ENCODE data around the gene PRR7. TPM values are rescaled to one million over a fixed set of nuclear protein-coding genes. Genes with fewer than 3 reads are reported as not detected.

PRR7 gene
- total and polyA plus RNA-seq, 2 of the 13 experiments (the other 11 are each of a cell fraction or from before 2014, with no cell fraction given), result 4.8 to 5.0 TPM

DNA sequence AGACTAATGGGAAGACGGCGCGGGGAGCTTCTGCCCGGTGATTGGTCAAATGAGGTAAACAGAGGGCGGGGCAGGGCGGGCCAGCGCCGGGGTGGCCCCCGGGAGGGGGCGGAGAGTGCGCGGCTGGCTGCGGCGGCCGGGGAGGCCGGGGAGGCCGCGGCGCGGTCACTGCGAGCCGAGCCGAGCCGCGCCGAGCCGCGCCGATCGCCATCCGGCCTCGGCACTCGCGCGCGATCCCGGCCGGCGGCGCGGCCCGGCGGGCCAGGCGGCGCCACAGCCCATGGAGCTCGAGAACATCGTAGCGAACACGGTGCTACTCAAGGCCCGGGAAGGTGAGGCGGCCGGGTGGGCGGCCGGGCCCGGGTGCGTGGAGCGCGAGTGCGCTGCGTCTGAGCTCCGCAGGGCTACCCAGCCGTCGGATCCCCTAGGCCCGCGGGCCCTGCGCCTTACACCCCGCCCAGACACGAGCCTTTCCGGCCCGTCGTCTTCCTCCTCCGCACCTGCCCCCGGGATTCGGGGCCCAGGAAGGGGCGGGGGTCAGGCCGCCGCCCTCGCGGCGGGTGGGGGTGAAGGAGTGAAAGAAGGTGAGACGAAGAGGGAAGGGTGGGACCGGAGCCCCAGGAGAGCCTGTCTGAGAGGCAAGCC, 19.9 kb upstream of the PRR7 start, which contains the start of gene GRK6 (continued):
- no peak; the same call in 1 of the 2 replicates for TF ChIP-seq SP4 (CRISPR knock-in tag; IDR thresholded peaks at IDR 0.05)
- TF ChIP-seq ZNF256 (CRISPR knock-in tag; conservative IDR thresholded peaks at IDR 0.05), result no peak
- no peak for TF ChIP-seq ZNF713 (CRISPR knock-in tag; IDR thresholded peaks at IDR 0.05)
- no peak for TF ChIP-seq ZNF10 (CRISPR knock-in tag; IDR thresholded peaks at IDR 0.05; ENCODE audit: borderline replicate concordance, low read depth)
- no peak for TF ChIP-seq ZNF724P (CRISPR knock-in tag; IDR thresholded peaks at IDR 0.05; ENCODE audit: borderline replicate concordance)
- TF ChIP-seq SKI (IDR thresholded peaks at IDR 0.05; ENCODE audit: partially characterized antibody), result no peak
- 0 out of 2 replicates have a peak, but pooled peaks have one; percentile 51 for TF ChIP-seq SIN3A (IDR thresholded peaks at IDR 0.05; ENCODE audit: borderline replicate concordance, low read depth, low read length)
- no peak for TF ChIP-seq TOPORS (CRISPR knock-in tag; IDR thresholded peaks at IDR 0.05)
- TF ChIP-seq, protein P1, sequence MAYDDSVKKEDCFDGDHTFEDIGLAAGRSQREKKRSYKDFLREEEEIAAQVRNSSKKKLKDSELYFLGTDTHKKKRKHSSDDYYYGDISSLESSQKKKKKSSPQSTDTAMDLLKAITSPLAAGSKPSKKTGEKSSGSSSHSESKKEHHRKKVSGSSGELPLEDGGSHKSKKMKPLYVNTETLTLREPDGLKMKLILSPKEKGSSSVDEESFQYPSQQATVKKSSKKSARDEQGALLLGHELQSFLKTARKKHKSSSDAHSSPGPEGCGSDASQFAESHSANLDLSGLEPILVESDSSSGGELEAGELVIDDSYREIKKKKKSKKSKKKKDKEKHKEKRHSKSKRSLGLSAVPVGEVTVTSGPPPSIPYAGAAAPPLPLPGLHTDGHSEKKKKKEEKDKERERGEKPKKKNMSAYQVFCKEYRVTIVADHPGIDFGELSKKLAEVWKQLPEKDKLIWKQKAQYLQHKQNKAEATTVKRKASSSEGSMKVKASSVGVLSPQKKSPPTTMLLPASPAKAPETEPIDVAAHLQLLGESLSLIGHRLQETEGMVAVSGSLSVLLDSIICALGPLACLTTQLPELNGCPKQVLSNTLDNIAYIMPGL (CRISPR knock-in tag; IDR thresholded peaks at IDR 0.05; ENCODE audit: borderline replicate concordance in 1 of 2, low read depth in 1 of 2), result 0 out of 4 replicates have a peak, but pooled peaks of 1 of the 2 experiments have one; percentile 6
- TF ChIP-seq RARA (CRISPR knock-in tag; IDR thresholded peaks at IDR 0.05), result no peak
- no peak for TF ChIP-seq MED13 (CRISPR knock-in tag; IDR thresholded peaks at IDR 0.05)
- TF ChIP-seq ZNF607 (CRISPR knock-in tag; IDR thresholded peaks at IDR 0.05; ENCODE audit: borderline replicate concordance), result no peak
- no peak for TF ChIP-seq ZHX1 (CRISPR knock-in tag; IDR thresholded peaks at IDR 0.05; ENCODE audit: low read depth)
- no peak for TF ChIP-seq SRSF9 (IDR thresholded peaks at IDR 0.05; ENCODE audit: borderline replicate concordance, insufficient read depth, low read depth, low read length, poor library complexity, severe bottlenecking)
- TF ChIP-seq CTCF (CRISPR knock-in tag; IDR thresholded peaks at IDR 0.05), result 0 out of 2 replicates have a peak, but pooled peaks have one; percentile 6
- no peak for TF ChIP-seq ZNF180 (CRISPR knock-in tag; IDR thresholded peaks at IDR 0.05; ENCODE audit: borderline replicate concordance, low read depth)
- TF ChIP-seq ZNF776 (CRISPR knock-in tag; IDR thresholded peaks at IDR 0.05), result 0 out of 2 replicates have a peak, but pooled peaks have one; percentile 44
- TF ChIP-seq TEAD3 (CRISPR knock-in tag; optimal IDR thresholded peaks at IDR 0.05; ENCODE audit: borderline replicate concordance), result no peak
- no peak for TF ChIP-seq ZNF543 (CRISPR knock-in tag; IDR thresholded peaks at IDR 0.05)
- no peak for TF ChIP-seq MXD4 (CRISPR knock-in tag; IDR thresholded peaks at IDR 0.05)
- TF ChIP-seq, protein P2, sequence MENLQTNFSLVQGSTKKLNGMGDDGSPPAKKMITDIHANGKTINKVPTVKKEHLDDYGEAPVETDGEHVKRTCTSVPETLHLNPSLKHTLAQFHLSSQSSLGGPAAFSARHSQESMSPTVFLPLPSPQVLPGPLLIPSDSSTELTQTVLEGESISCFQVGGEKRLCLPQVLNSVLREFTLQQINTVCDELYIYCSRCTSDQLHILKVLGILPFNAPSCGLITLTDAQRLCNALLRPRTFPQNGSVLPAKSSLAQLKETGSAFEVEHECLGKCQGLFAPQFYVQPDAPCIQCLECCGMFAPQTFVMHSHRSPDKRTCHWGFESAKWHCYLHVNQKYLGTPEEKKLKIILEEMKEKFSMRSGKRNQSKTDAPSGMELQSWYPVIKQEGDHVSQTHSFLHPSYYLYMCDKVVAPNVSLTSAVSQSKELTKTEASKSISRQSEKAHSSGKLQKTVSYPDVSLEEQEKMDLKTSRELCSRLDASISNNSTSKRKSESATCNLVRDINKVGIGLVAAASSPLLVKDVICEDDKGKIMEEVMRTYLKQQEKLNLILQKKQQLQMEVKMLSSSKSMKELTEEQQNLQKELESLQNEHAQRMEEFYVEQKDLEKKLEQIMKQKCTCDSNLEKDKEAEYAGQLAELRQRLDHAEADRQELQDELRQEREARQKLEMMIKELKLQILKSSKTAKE (CRISPR knock-in tag; IDR thresholded peaks at IDR 0.05; ENCODE audit: borderline replicate concordance), result no peak

All from HepG2 (cell line).